ENCODE results near the gene PER3. TPM values are rescaled to one million over a fixed set of nuclear protein-coding genes. Genes with fewer than 3 reads are reported as not detected.

The PER3 gene
- total and polyA plus RNA-seq, 4 donors: 3.3 to 21.0 (median 6.2) TPM

DNA sequence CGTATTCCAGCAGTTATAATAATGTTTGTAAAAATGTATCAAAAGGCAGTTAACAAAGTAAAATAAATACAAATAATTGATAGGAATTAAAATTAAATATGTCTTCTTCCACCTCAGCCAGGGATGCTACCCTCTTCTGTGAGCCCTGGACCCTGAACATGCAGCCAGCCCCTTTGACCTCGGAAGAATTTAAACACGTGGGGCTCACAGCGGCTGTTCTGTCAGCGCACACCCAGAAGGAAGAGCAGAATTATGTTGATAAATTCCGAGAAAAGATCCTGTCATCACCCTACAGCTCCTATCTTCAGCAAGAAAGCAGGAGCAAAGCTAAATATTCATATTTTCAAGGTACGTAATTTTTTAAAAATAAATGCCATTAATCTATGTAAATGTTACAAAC, 42.3 kb downstream of the PER3 start:
- Histone ChIP-seq H3K9me3 (ENCODE audit: control insufficient read depth in 4 of 4, low read length in 3 of 4) (no peaks in the 10 kb centered on the region), H3K27ac (ENCODE audit: low read depth in 1 of 2, low read length in 2 of 2) (no peak overlapping the region), H3K4me3 (ENCODE audit: low read depth in 1 of 3, low read length in 3 of 3) (no peak overlapping the region), H3K4me1 (ENCODE audit: control insufficient read depth in 4 of 4, insufficient read depth in 4 of 4, low read length in 3 of 4) (no peaks in the 10 kb centered on the region), H3K9ac (ENCODE audit: low read depth in 1 of 2, low read length in 2 of 2) (no peak overlapping the region), H3K36me3 (ENCODE audit: control insufficient read depth in 4 of 4, insufficient read depth in 3 of 4, low read depth in 1 of 4, low read length in 3 of 4) (peaks cover 8 to 78% (median 74%) of the 10 kb centered on the region in 4 donors), H3K27me3 (ENCODE audit: control insufficient read depth in 4 of 4, insufficient read depth in 4 of 4, low read length in 3 of 4) (no peaks in the 10 kb centered on the region)
- TF ChIP-seq RXRA (IDR thresholded peaks at IDR 0.05) (no peak), JUND (IDR thresholded peaks at IDR 0.05) (no peak), FOXA2 (IDR thresholded peaks at IDR 0.05) (no peak), ZBTB33 (IDR thresholded peaks at IDR 0.05) (no peak), YY1 (IDR thresholded peaks at IDR 0.05) (no peak), HNF4A (conservative IDR thresholded peaks at IDR 0.05) (no peak), RAD21 (IDR thresholded peaks at IDR 0.05) (no peak), EGR1 (IDR thresholded peaks at IDR 0.05; ENCODE audit: low read depth in 2 of 2) (no peak), NR2F2 (IDR thresholded peaks at IDR 0.05) (no peak), HNF4G (IDR thresholded peaks at IDR 0.05) (no peak), FOXA1 (IDR thresholded peaks at IDR 0.05) (no peak), ATF3 (IDR thresholded peaks at IDR 0.05) (no peak), MAX (IDR thresholded peaks at IDR 0.05) (no peak), SP1 (IDR thresholded peaks at IDR 0.05) (no peak), GABPA (IDR thresholded peaks at IDR 0.05 in 1 of 2, conservative IDR thresholded peaks at IDR 0.05 in 1 of 2) (no peak), TAF1 (conservative IDR thresholded peaks at IDR 0.05) (no peak)
- TF ChIP-seq, protein P1, sequence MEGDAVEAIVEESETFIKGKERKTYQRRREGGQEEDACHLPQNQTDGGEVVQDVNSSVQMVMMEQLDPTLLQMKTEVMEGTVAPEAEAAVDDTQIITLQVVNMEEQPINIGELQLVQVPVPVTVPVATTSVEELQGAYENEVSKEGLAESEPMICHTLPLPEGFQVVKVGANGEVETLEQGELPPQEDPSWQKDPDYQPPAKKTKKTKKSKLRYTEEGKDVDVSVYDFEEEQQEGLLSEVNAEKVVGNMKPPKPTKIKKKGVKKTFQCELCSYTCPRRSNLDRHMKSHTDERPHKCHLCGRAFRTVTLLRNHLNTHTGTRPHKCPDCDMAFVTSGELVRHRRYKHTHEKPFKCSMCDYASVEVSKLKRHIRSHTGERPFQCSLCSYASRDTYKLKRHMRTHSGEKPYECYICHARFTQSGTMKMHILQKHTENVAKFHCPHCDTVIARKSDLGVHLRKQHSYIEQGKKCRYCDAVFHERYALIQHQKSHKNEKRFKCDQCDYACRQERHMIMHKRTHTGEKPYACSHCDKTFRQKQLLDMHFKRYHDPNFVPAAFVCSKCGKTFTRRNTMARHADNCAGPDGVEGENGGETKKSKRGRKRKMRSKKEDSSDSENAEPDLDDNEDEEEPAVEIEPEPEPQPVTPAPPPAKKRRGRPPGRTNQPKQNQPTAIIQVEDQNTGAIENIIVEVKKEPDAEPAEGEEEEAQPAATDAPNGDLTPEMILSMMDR (IDR thresholded peaks at IDR 0.05; ENCODE audit: low read depth, low read length, missing input control): no peak
- TF ChIP-seq, protein P2, sequence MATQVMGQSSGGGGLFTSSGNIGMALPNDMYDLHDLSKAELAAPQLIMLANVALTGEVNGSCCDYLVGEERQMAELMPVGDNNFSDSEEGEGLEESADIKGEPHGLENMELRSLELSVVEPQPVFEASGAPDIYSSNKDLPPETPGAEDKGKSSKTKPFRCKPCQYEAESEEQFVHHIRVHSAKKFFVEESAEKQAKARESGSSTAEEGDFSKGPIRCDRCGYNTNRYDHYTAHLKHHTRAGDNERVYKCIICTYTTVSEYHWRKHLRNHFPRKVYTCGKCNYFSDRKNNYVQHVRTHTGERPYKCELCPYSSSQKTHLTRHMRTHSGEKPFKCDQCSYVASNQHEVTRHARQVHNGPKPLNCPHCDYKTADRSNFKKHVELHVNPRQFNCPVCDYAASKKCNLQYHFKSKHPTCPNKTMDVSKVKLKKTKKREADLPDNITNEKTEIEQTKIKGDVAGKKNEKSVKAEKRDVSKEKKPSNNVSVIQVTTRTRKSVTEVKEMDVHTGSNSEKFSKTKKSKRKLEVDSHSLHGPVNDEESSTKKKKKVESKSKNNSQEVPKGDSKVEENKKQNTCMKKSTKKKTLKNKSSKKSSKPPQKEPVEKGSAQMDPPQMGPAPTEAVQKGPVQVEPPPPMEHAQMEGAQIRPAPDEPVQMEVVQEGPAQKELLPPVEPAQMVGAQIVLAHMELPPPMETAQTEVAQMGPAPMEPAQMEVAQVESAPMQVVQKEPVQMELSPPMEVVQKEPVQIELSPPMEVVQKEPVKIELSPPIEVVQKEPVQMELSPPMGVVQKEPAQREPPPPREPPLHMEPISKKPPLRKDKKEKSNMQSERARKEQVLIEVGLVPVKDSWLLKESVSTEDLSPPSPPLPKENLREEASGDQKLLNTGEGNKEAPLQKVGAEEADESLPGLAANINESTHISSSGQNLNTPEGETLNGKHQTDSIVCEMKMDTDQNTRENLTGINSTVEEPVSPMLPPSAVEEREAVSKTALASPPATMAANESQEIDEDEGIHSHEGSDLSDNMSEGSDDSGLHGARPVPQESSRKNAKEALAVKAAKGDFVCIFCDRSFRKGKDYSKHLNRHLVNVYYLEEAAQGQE (IDR thresholded peaks at IDR 0.05): no peak
- no peak for DNase-seq (ENCODE audit: low spot score)
- 90% methylated on average over 7 of the region's 7 CpGs for WGBS
